ENCODE results near the gene TACC3.

GRCh38 chr4:1790005-1790404 lies 68.7 kb downstream of the TACC3 start:
- TF ChIP-seq CTCF (IDR thresholded peaks at IDR 0.05): no peak
- TF ChIP-seq POLR2A (IDR thresholded peaks at IDR 0.05): no peak

All from uterus (tissue), 2 donors.